GM12878 (cell line): ENCODE results near the gene CRYAB. TPM values are rescaled to one million over a fixed set of nuclear protein-coding genes. Genes with fewer than 3 reads are reported as not detected.

Source experiments
- ATAC-seq: fragments of 200-7000 bp; cut with Tn5 transposase; 3 replicates; pipeline ENCODE4 v1.9.1; 2020; ENCODE audit warnings: mild to moderate bottlenecking, moderate library complexity
- BruUV-seq: library from RNA; stranded (reverse); fragments of 400-500 nt; replicated peaks from 2 replicates; lab custom pipeline; 2021; lab: Mats Ljungman, UMichigan
- CTCF ChIA-PET: fragments of 300-600 bp; sonication (Branson Sonifier 250); formaldehyde crosslinking; extraction: SDS; loops from one replicate; lab custom pipeline; 2021; ENCODE audit warnings: inconsistent platforms; lab: Yijun Ruan, JAX
- POLR2A ChIA-PET: fragments of 350-600 bp; formaldehyde crosslinking; extraction: SDS; loops from one replicate; lab custom pipeline; 2021; ENCODE audit warnings: inconsistent platforms; lab: Charles Lee
- RAD21 ChIA-PET: fragments of 300-600 bp; sonication (Branson Sonifier 250); formaldehyde crosslinking; loops from one replicate; lab custom pipeline; 2023; ENCODE audit warnings: antibody characterized with exemption; ENCODE audit not compliant: unreplicated experiment; lab: Charles Lee
- SMC1A ChIA-PET: fragments of 300-600 bp; sonication (Branson Sonifier 250); formaldehyde crosslinking; loops from one replicate; lab custom pipeline; 2023; ENCODE audit not compliant: unreplicated experiment, uncharacterized antibody; lab: Charles Lee
- DNase-seq: peaks from one replicate; pipeline ENCODE4 v3.0.0-alpha.2; 2011; ENCODE audit warnings: low read depth, low spot score
- FAIRE-seq: peaks from 3 replicates; lab custom pipeline; 2011; peaks lifted over from hg19 to GRCh38; lab: Jason Lieb, UNC
- H2AFZ ChIP-seq: 2 replicates; pipeline ENCODE4 v1.6.0; 2011; ENCODE audit warnings: low read depth, low read length, control low read depth; ENCODE audit not compliant: control insufficient read depth
- H3K27ac ChIP-seq: 2 replicates; pipeline ENCODE4 v1.5.1; 2011; ENCODE audit warnings: control low read depth; ENCODE audit not compliant: control insufficient read depth, insufficient read depth
- H3K27me3 ChIP-seq, 2 experiments: replicated peaks in 1 of 2; 2 replicates each; pipeline versions ENCODE4 v1.6.0 to v1.6.1; 2011; ENCODE audit warnings: low read length in 1 of 2; ENCODE audit not compliant: control insufficient read depth in 2 of 2, insufficient read depth in 2 of 2
- H3K36me3 ChIP-seq, 2 experiments: 2 replicates each; pipeline ENCODE4 v1.5.1; 2011; ENCODE audit warnings: low read length in 1 of 2; ENCODE audit not compliant: control insufficient read depth in 2 of 2, insufficient read depth in 2 of 2
- H3K4me1 ChIP-seq: 2 replicates; pipeline ENCODE4 v1.6.1; 2011; ENCODE audit warnings: mild to moderate bottlenecking, low read length, moderate library complexity, mixed read lengths; ENCODE audit not compliant: control insufficient read depth, insufficient read depth
- H3K4me2 ChIP-seq: 2 replicates; pipeline ENCODE4 v1.6.0; 2011; ENCODE audit warnings: control low read depth; ENCODE audit not compliant: control insufficient read depth, insufficient read depth
- H3K4me3 ChIP-seq: fragments of 200-600 bp; sonication (generic); 2 replicates; pipeline ENCODE4 v1.5.1; 2016
- H3K79me2 ChIP-seq: 2 replicates; pipeline ENCODE4 v1.6.0; 2011; ENCODE audit warnings: low read length; ENCODE audit not compliant: control insufficient read depth, insufficient read depth
- H3K9ac ChIP-seq: 2 replicates; pipeline ENCODE4 v1.8.0; 2011; ENCODE audit warnings: low read length, control low read depth, mixed read lengths; ENCODE audit not compliant: control insufficient read depth, insufficient read depth
- H3K9me3 ChIP-seq: replicated peaks from 3 replicates; pipeline ENCODE4 v1.5.1; 2011; ENCODE audit warnings: mild to moderate bottlenecking, low read length; ENCODE audit not compliant: control insufficient read depth, insufficient read depth
- H4K20me1 ChIP-seq: 2 replicates; pipeline ENCODE4 v1.6.0; 2011; ENCODE audit not compliant: control insufficient read depth, insufficient read depth
- CBX3 ChIP-seq: fragments of 200-600 bp; sonication (generic); IDR thresholded peaks from 2 replicates; pipeline ENCODE4 v1.6.1; 2016; ENCODE audit warnings: low read depth, borderline replicate concordance
- EP300 ChIP-seq, 2 experiments: fragments of 150-350 bp in 1 of 2; IDR thresholded peaks; 2 replicates each; pipeline ENCODE4 v1.6.1; 2011 to 2012; ENCODE audit warnings: low read depth in 2 of 2, low read length in 2 of 2, borderline replicate concordance in 1 of 2, improper control_type of control experiment in 1 of 2, inconsistent platforms in 1 of 2; ENCODE audit not compliant: control insufficient read depth in 1 of 2
- FOS ChIP-seq: IDR thresholded peaks from 3 replicates; pipeline ENCODE4 v1.6.1; 2011; ENCODE audit warnings: borderline replicate concordance; ENCODE audit not compliant: insufficient read length; ENCODE audit errors: extremely low read depth
- FOXM1 ChIP-seq: IDR thresholded peaks from 2 replicates; pipeline ENCODE4 v1.6.1; 2012; ENCODE audit warnings: low read depth, mild to moderate bottlenecking, inconsistent platforms, low read length, moderate library complexity
- POLR2A ChIP-seq: IDR thresholded peaks from 2 replicates; pipeline ENCODE4 v1.6.1; 2011; ENCODE audit warnings: low read depth, mild to moderate bottlenecking, low read length
- RAD21 ChIP-seq: IDR thresholded peaks from 2 replicates; pipeline ENCODE4 v1.6.1; 2011; ENCODE audit warnings: mild to moderate bottlenecking, low read depth, low read length, moderate library complexity; ENCODE audit not compliant: insufficient read depth
- RFX5 ChIP-seq: IDR thresholded peaks from 2 replicates; pipeline ENCODE4 v1.6.1; 2011; ENCODE audit warnings: low read depth, low read length, improper control_type of control experiment
- WGBS: methylation state at CpG from one replicate; pipeline ENCODE4 v1.1.6; 2016; ENCODE audit warnings: low lambda C conversion rate; ENCODE audit not compliant: insufficient replicate concordance, insufficient coverage; ENCODE audit errors: missing lambda C conversion rate; 5-methylcytosine and 5-hydroxymethylcytosine counted together
- in situ Hi-C: fragments of 300-500 bp; cut with MboI; formaldehyde crosslinking; loops from 9 replicates; pipeline ENCODE4 v1.14.3; 2018; ENCODE audit warnings: mixed read lengths
- intact Hi-C: fragments of 100-400 bp; cut with micrococcal nuclease; formaldehyde crosslinking; loops from one replicate; pipeline ENCODE4 v1.14.2; 2022; ENCODE audit not compliant: unreplicated experiment
- polyA plus RNA-seq, 11 experiments: library from polyadenylated mRNA; depleted of rRNA in 4 of 11; unstranded in 6 of 11; stranded (reverse) in 5 of 11; fragments of >200 nt; fragmentation: Nextera tagmentation in 4 of 11; fragmentation: Illumina TruSeq in 1 of 11; extraction: Ambion mirVana in 4 of 11; extraction: Trizol in 1 of 11; gene quantifications; 1 replicate in 1 of 11; 2 replicates in 10 of 11; pipeline versions ENCODE4 v1.2.1 to v1.2.3, GENCODE V29; 2011 to 2016; ENCODE audit warnings: inconsistent platforms in 2 of 11, missing spikeins in 2 of 11, low read depth in 1 of 11
- total RNA-seq, 4 experiments: library from RNA; depleted of rRNA in 3 of 4; stranded (reverse); fragments of >200 nt in 3 of 4; fragmentation: Illumina TruSeq in 1 of 4; extraction: Trizol in 1 of 4; gene quantifications; 2 replicates each; pipeline versions ENCODE4 v1.2.1 to v1.2.3, GENCODE V29; 2013 to 2021
- TF ChIP-seq, protein P1 (sequence below): fragments of 450-650 bp; IDR thresholded peaks from 2 replicates; pipeline ENCODE4 v1.6.1; 2018; ENCODE audit warnings: mild to moderate bottlenecking, low read depth, moderate library complexity; ENCODE audit not compliant: partially characterized antibody
- TF ChIP-seq, protein P2 (sequence below): fragments of 450-650 bp; IDR thresholded peaks from 2 replicates; pipeline ENCODE4 v1.6.1; 2017; ENCODE audit warnings: mild to moderate bottlenecking
- TF ChIP-seq, protein P3 (sequence below): IDR thresholded peaks from 2 replicates; pipeline ENCODE4 v1.6.1; 2012; ENCODE audit warnings: low read length, inconsistent platforms
- TF ChIP-seq, protein P4 (sequence below): fragments of 450-650 bp; IDR thresholded peaks from 2 replicates; pipeline ENCODE4 v1.6.1; 2018; ENCODE audit warnings: borderline replicate concordance, mild to moderate bottlenecking; ENCODE audit not compliant: partially characterized antibody

The CRYAB gene
- total and polyA plus RNA-seq, 10 of the 15 experiments (the other 5 are each of a cell fraction or from before 2014, with no cell fraction given), result 0.72 to 1.0 TPM; not detected in 8

GRCh38 chr11:111910676-111911562 is 651 bp downstream of the CRYAB start:
- CTCF ChIA-PET, result interaction anchor here (1.4 kb wide), 1 partner anchor 16 kb away, joined by 5 read pairs; no protein-coding TSS in a partner anchor

More at GRCh38 chr11:111910676-111911562, 651 bp downstream of the CRYAB start:
- in situ Hi-C loops, result no loop called here
- no peak for FAIRE-seq
- H3K9ac ChIP-seq, result no peak overlapping the region
- H3K36me3 ChIP-seq, result no peaks in the 10 kb centered on the region
- BruUV-seq, result no TSS peak
- TF ChIP-seq RAD21 (no peak), FOS (no peak), RFX5 (no peak), POLR2A (no peak), CBX3 (no peak), EP300 (IDR thresholded peaks at IDR 0.05; ENCODE audit: borderline replicate concordance in 1 of 2, control insufficient read depth in 1 of 2, low read depth in 2 of 2, low read length in 2 of 2) (no peak), FOXM1 (no peak)
- TF ChIP-seq, protein P1, sequence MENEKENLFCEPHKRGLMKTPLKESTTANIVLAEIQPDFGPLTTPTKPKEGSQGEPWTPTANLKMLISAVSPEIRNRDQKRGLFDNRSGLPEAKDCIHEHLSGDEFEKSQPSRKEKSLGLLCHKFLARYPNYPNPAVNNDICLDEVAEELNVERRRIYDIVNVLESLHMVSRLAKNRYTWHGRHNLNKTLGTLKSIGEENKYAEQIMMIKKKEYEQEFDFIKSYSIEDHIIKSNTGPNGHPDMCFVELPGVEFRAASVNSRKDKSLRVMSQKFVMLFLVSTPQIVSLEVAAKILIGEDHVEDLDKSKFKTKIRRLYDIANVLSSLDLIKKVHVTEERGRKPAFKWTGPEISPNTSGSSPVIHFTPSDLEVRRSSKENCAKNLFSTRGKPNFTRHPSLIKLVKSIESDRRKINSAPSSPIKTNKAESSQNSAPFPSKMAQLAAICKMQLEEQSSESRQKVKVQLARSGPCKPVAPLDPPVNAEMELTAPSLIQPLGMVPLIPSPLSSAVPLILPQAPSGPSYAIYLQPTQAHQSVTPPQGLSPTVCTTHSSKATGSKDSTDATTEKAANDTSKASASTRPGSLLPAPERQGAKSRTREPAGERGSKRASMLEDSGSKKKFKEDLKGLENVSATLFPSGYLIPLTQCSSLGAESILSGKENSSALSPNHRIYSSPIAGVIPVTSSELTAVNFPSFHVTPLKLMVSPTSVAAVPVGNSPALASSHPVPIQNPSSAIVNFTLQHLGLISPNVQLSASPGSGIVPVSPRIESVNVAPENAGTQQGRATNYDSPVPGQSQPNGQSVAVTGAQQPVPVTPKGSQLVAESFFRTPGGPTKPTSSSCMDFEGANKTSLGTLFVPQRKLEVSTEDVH, result no peak
- TF ChIP-seq, protein P2, sequence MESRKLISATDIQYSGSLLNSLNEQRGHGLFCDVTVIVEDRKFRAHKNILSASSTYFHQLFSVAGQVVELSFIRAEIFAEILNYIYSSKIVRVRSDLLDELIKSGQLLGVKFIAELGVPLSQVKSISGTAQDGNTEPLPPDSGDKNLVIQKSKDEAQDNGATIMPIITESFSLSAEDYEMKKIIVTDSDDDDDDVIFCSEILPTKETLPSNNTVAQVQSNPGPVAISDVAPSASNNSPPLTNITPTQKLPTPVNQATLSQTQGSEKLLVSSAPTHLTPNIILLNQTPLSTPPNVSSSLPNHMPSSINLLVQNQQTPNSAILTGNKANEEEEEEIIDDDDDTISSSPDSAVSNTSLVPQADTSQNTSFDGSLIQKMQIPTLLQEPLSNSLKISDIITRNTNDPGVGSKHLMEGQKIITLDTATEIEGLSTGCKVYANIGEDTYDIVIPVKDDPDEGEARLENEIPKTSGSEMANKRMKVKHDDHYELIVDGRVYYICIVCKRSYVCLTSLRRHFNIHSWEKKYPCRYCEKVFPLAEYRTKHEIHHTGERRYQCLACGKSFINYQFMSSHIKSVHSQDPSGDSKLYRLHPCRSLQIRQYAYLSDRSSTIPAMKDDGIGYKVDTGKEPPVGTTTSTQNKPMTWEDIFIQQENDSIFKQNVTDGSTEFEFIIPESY, result no peak
- TF ChIP-seq, protein P3, sequence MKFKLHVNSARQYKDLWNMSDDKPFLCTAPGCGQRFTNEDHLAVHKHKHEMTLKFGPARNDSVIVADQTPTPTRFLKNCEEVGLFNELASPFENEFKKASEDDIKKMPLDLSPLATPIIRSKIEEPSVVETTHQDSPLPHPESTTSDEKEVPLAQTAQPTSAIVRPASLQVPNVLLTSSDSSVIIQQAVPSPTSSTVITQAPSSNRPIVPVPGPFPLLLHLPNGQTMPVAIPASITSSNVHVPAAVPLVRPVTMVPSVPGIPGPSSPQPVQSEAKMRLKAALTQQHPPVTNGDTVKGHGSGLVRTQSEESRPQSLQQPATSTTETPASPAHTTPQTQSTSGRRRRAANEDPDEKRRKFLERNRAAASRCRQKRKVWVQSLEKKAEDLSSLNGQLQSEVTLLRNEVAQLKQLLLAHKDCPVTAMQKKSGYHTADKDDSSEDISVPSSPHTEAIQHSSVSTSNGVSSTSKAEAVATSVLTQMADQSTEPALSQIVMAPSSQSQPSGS, result no peak
- TF ChIP-seq, protein P4, sequence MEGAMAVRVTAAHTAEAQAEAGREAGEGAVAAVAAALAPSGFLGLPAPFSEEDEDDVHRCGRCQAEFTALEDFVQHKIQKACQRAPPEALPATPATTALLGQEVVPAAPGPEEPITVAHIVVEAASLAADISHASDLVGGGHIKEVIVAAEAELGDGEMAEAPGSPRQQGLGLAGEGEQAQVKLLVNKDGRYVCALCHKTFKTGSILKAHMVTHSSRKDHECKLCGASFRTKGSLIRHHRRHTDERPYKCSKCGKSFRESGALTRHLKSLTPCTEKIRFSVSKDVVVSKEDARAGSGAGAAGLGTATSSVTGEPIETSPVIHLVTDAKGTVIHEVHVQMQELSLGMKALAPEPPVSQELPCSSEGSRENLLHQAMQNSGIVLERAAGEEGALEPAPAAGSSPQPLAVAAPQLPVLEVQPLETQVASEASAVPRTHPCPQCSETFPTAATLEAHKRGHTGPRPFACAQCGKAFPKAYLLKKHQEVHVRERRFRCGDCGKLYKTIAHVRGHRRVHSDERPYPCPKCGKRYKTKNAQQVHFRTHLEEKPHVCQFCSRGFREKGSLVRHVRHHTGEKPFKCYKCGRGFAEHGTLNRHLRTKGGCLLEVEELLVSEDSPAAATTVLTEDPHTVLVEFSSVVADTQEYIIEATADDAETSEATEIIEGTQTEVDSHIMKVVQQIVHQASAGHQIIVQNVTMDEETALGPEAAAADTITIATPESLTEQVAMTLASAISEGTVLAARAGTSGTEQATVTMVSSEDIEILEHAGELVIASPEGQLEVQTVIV, result no peak
- TF ChIP-seq, all 136 proteins: peak for 0
- no peak overlapping the region for H3K27ac ChIP-seq
- ATAC-seq, result no peak
- H3K27me3 ChIP-seq, result no peaks in the 10 kb centered on the region; a peak in 2 of 4 replicates
- no peak for DNase-seq
- intact Hi-C loops, result no loop called here
- H3K9me3 ChIP-seq, result no peaks in the 10 kb centered on the region
- WGBS, result 51% methylated on average over 9 of the region's 9 CpGs
- ChIA-PET SMC1A (no interaction called here), RAD21 (interaction anchor here (0.6 to 0.7 kb wide), 2 partner anchors 13 to 40 kb away, joined by 3 read pairs; partner anchors contain the start of gene ALG9), POLR2A (no interaction called here)
- H3K79me2 ChIP-seq, result no peaks in the 10 kb centered on the region
- H3K4me2 ChIP-seq, result no peak overlapping the region
- no peaks in the 10 kb centered on the region for H3K4me1 ChIP-seq
- no peak overlapping the region for H2AFZ ChIP-seq
- H3K4me3 ChIP-seq, result no peak overlapping the region
- no peaks in the 10 kb centered on the region for H4K20me1 ChIP-seq
